ENCODE data around the gene HORMAD1.
"Not testable (repeated sequence)": the region's sequence is repeated elsewhere in the genome, so short reads cannot be mapped to it uniquely, and the experiment has no call there.

The HORMAD1 gene

DNA sequence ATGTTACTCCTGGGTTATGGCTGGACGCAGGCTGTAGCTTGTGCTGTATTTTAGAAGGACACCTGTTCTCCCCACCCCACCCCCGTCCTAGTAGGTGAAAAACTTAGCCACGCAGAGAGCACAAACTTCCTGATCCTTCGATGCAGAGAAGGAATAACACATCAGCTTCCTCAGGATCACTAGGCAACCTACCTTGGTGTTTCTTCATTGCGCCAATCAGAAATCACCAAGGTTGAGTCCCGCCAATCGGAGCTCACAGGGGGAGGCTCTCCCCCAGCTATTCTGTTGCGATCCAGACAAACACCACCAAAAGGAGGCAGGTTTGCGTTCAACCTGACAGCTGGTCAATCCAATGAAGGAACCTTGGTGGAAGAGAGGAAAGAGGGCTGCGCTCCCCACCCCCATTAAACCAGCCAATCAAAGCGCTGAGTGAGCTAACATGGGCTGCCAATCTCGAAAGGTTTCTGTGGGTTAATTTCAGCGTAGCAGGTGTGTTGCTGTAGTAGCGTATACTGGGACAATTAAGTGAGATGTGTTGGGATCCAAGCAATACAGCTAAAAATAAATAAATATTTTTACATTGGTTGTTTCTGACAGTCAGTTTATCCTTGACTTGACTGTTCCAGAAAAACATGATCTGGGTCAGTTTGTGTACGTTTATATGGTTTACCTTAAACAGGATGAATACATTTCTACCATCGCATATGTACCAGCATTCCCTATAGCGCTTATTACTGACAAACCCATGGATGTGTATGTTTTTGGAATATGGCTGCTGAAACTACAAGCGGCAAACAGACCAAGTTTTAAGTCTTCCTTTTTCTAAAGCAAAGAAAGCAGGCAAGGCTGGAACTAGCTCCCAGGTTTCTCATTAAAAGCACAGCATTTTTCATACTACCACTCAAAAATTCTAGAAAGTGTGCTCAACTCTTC is 23.4 kb downstream of the HORMAD1 start, which contains the start of gene GOLPH3L:
Gene GOLPH3L, minus strand, starts transcription at position 160 of the 933 bp plus-strand sequence. CDS start 2,316 bp downstream, outside the sequence.
- peak; percentile 98 for DNase-seq

DNA sequence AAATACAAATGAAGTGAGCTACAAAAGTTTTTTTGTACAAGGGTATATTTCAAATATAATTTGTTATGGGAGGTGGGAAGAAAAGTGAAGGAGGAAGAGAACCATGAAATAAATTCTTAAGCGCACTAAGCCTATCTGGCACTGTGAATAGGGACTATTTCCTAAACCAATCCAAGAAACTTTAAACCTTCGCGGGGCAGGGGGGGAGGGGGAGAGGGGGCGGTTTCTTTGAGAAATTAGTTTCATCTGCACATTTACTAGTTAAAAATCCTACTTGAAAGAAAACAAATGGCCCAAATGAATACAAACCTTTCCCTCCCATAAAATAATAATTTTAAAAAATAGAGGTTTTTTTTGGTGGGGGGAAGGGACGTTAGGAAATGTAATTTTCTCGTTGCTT is 24.1 kb downstream of the HORMAD1 start:
- DNase-seq, result no peak

DNA sequence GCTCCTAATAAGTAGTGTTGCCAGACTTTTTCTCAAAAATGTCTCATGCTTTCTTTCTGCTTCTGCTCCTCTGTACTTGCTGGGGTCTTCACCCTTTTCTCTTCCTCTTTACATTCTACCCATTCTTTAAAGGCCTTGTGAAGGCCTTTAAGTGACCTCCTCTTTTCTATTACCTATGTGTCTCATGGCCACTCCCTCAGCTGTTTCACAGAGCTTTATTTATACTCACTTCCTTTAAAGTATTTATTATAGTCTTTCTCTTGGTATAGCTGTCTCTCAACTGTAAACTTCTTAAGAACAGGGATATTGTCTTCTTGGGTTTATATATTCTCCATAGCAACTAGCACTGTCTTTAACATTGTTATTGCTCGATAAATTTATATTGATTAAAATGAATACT is 24.5 kb downstream of the HORMAD1 start:
- DNase-seq, result no peak

DNA sequence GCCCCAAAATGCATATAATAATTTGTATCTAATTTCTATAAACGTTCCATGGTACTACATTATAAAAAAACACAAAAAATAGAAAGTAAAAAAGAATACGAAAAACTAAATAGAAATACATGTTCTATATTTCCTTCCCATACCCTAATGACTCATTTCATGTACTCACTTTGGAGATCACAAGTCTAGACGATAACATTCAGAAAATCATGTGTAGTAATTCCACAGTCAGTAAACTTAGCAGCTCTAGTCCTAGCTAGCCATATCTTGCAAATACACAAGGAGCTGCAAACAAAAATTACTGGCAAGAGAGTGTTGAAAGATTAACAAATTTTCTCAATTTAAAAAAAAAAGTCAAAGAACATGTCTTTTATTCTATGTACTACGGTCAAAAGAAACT is 25.1 kb downstream of the HORMAD1 start:
- no peak for DNase-seq

DNA sequence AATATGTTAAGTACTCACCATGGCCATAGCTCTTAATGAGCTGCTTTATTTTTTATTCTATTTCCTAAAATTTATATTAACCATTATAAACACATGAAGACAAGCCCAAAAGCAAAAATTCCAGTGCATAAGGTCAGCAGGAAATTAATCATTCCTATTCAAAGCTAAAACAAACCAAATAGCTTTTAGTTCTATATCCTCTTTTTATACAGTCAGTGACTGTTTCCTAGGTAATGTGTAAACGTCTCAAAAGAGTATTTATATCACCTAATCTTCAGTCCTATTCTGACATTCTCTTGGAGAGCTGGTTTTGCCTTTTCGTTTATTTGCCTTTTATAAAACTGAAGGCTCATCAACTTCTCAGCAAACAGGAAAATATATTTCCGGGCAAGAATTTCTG is 28.0 kb downstream of the HORMAD1 start:
- no peak for DNase-seq

DNA sequence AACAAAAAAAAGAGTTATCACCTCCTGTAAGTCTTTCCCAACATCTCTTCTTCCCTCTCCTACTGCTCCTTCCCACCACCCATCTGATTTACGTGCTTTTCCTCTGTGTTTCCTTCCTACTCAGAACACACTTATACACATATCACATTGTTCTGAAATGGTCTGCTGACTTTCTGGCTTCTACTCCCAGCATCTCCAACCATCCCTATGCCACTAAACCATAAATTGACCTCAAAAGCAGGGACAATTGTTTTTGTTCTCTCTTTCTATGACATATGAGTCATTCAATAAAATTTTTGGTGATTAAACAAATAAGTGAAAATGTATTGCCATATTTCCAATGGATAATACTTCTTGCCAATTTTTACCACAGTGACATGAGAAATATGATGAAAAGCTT is 31.9 kb downstream of the HORMAD1 start:
- no peak for DNase-seq

DNA sequence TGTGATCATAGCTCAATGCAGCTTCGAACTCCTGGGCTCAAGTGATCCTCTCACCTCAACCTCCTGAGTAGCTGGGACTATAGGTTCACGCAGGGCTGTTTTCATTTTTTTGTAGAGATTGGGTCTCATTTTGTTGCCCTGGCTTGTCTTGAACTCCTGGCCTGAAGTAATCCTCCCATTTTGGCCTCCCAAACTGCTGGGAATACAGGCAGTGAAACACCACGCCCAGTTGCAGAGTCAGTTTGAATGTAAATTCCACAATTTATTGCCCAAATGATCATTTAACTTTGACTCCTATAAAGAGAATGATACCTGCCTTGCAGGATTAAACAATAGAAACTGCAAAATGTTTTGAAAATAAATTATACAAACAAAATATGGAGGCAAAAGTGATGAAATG is 34.4 kb downstream of the HORMAD1 start:
- no peak for DNase-seq

DNA sequence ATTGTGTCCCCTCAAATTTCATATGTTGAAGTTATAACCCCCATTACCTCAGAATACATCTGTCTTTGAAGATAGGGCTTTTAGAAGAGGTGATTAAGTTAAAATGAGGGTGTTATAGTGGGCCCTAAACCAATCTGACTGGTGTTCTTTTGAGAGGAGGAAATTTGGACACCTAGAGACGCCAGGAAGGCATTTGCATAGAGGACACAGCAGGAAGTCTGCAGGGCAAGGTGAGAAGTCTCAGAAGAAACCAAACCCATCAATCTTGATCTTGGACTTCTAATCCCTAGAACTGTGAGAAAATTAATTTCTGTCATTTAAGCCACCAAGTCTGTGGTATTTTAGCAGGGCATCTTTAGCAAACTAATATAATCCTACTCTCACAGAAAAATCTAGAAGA is 36.8 kb downstream of the HORMAD1 start:
- no peak for DNase-seq

DNA sequence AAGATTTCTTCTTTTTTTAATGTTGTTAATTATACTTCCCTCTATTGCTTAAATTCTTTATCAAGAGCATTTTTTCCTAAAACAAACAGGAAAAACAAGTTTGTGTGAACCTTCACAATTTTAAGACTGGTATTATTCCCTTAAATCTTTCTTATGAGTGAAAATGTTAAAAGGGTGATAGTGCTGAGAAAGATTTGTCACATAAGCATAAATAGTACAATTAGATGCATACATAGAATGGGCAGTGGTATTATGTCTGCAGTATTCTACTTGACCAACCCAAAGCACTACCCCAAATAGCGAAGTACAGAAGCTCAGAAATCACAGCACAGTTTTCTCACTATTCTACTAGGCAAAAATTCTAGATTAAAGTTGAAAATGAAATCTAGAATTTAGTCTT is 41.7 kb downstream of the HORMAD1 start:
- DNase-seq, result no peak

DNA sequence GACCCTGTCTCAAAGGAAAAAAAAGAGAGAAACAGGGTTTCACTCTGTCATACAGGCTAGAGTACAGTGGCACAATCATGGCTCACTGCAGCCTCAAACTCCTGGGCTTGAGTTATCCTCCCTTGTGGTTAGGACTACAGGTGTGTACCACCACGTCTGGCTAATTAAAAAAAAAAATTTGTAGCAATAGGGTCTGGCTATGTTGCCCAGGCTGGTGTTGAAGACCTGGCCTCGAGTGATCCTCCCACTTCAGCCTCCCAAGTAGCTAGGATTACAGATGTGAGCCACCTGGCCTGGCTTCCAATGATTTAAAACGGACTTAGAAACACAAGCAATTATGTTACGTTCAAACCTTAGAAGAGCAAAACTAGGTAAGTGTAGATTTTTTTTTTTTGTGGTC is 45.8 kb downstream of the HORMAD1 start:
- DNase-seq, result no peak

DNA sequence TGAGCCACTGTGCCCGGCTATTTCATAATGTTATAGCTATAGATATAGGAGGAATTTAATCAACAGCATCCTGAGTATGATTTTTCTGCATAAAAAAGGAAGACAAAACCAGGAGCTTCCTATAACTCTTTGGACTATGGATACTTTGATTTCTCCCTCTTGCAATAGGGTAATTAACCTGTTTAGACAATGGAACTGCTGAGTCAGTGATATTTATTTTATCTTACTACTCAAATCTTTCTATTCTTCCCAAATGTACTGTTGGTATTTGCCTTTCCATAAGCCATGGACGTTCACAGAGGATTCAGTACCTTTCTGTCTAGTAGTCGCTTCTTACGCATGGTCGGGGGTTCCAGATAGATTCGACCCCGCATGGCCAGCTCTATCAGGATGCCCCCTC is 57.4 kb downstream of the HORMAD1 start:
- DNase-seq, result no peak

DNA sequence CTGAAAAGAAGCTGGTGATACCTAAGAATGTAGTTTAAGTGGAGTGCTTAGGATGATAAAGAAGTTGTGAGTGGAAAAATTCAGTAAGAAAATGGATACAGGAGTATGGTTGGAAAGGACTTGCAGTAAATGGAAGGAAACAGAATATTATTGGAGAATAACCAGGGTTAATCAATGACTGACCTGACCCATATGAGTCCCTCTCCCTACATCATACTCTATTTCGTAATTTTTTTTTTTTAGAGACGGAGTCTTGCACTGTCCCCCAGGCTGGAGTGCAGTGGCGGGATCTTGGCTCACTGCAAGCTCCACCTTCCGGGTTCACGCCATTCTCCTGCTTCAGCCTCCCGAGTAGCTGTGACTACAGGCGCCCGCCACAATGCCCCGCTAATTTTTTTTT is 57.9 kb downstream of the HORMAD1 start:
- no peak for DNase-seq

DNA sequence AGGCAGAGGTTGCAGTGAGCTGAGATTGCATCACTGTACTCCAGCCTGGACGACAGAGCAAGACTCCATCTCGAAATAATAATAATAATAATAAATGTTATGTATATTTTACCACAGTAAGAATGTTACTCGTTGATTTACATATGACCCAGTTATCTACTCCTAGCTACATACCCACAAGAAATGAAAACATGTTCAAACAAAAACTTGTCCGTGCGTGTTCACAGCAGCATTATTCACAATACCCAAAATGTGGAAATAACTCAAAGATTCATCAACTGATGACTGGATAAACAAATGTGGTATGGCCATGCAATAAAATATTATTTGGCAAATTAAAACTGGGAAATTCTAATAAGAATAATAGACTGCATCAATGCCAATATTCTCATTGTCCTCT is 59.5 kb downstream of the HORMAD1 start:
- no peak for DNase-seq

DNA sequence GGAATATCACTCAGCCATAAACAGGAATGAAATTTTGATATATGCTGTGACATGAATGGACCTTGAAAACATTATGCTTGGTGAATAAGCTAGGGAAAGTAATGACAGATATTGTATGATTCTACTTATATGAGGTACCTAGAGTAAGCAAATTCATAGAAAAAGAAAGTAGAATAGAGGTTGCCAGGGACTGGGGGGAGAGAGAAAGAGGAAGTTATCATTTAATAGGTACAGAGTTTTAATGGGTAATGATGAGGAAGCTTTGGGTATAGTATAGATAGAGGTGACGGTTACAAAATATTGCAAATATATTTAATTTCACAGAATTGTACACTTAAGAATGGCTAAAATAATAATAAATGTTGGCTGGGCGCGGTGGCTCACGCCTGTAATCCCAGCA is 60.1 kb downstream of the HORMAD1 start:
- no peak for DNase-seq

DNA sequence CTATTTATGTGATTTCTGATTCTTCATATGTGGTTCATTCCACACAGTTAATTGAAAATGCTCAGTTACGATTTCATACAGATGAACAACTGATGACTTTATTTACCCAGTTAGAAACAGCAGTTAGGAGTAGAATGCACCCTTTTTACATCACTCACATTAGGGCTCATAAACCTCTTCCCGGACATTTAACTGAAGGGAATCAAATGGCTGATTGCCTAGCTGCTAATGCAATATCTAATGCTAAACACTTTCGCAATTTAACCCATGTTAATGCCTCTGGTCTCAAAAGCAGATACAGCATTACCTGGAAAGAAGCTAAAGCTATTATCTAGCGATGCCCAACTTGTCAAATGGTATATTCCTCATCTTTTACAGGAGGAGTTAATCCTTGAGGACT is 63.6 kb downstream of the HORMAD1 start:
- not testable (repeated sequence) for DNase-seq

DNA sequence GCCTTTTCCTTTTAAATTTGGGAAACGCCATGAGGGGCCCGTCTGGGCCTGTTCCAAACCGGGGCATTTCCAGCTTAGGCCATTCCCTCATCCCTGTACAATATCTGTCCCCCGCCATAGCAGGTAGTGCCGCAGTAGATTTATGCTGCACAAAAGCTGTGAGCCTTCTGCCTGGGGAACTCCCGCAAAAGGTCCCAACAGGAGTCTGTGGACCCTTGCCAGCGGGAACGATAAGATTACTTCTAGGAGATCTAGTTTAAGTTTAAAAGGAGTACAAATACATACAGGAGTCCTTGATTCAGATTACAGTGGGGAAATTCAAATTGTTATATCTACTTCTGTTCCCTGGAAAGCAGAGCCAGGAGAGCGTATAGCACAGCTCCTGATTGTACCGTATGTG is 66.1 kb downstream of the HORMAD1 start:
- DNase-seq, result not testable (repeated sequence)

DNA sequence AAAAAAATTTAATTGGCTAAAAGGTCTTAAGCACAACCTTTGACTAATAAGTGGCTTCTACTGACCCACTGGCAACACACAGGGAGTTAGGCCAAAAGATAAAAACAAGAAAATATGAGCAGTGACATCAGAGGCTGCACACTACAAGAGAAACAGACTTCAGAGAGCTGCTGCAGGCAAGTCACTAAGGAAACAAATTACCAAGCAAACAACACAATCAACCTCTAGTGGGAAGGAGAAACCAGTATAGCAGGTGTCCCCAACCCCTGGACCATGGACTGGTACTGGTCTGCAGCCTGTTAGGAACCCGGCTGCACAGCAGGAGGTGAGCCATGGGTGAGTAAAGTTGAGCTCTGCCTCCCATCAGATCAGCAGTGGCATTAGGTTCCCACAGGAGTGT is 70.5 kb downstream of the HORMAD1 start:
- no peak for DNase-seq

DNA sequence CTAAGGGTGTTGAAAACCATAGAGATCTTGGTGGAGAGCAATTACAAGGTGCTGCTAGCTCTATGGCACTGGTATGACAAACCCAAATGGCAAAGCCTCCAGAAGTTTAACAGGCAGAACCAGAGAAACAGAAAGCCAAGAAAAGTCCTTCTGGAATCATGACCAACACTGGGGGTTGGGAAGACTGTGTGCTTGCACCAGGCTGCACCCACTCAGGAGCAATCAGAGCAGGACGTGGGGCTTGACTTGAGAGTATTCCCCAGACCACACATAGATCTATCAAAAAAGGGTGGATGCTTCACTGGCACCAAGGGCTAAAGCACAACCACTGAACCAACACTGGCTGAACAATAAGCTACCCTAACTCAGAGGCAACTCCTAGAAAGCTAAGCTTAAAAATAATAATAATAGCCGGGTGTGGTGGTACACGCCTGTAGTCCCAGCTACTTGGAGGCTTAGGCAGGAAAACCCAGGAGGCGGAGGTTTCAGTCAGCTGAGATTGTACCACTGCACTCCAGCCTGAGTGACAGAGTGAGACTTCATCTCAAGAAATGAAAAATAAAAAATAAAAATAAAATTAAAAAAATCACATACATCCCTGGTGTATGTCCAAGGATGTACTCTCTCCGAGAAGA is 71.1 kb downstream of the HORMAD1 start:
- DNase-seq, result no peak

Data from fibroblast of skin of scalp (primary cell).